ENCODE measurements around the gene MMP24.
"Not testable (repeated sequence)": the region's sequence is repeated elsewhere in the genome, so short reads cannot be mapped to it uniquely, and the experiment has no call there.

MMP24 gene

DNA sequence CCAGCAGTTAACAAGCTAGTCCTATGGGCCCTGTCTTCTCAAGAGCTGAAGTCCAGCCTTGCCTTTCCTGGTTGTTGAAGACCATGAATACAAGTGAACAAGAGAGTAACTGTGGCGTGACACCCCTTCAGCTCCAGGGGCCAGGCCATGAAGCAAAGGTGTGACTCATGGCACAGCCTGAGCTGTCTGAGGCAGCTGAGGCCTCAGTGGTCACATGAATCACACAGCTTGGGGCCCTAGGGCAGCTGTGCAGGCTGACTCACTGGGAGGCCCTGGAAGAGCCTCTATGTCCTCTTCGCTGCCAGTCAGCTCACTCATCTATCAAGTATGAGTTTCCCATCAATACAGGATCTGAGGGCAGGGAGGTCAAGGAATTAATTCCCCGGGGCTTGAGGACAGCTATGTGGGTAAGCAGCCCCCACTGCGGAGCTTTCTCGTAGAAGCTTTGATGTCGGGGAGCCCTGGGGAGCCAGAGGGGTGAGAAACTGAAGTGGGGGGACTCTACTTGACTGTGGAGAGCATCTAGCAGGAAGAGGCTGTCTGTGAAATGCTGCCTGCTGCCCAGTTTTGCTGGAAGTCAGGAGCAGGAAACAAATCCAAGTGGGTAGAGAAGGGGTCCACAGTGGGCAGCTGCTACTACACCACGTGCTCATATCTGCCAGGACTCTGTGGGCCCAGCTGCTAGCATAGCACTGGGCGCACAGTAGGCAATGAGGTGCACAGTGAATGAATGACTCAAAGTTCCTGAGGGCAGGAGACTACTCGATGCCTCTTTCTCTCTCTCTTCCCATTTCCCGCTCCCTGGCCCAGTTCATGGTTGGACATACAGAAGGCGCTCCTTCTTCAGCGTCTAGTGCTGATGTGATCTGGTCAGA lies 79.4 kb downstream of the MMP24 start:
- H3K27ac ChIP-seq (ENCODE audit: low read depth, low read length), result no peak overlapping the region
- no peak overlapping the region for H3K9ac ChIP-seq (ENCODE audit: low read length)
- no peaks in the 10 kb centered on the region for H3K9me3 ChIP-seq (ENCODE audit: control insufficient read depth, insufficient read depth, low read depth, low read length)
- peaks cover 13% of the 10 kb centered on the region; the same call in 1 of the 2 replicates for H3K36me3 ChIP-seq (ENCODE audit: control insufficient read depth, insufficient read depth, low read length)
- no peak overlapping the region for H3K4me3 ChIP-seq (ENCODE audit: low read depth, low read length)
- peaks cover 21% of the 10 kb centered on the region for H3K4me1 ChIP-seq (ENCODE audit: control insufficient read depth, insufficient read depth, low read length)
- H3K27me3 ChIP-seq (ENCODE audit: control insufficient read depth, insufficient read depth, low read length), result no peaks in the 10 kb centered on the region

DNA sequence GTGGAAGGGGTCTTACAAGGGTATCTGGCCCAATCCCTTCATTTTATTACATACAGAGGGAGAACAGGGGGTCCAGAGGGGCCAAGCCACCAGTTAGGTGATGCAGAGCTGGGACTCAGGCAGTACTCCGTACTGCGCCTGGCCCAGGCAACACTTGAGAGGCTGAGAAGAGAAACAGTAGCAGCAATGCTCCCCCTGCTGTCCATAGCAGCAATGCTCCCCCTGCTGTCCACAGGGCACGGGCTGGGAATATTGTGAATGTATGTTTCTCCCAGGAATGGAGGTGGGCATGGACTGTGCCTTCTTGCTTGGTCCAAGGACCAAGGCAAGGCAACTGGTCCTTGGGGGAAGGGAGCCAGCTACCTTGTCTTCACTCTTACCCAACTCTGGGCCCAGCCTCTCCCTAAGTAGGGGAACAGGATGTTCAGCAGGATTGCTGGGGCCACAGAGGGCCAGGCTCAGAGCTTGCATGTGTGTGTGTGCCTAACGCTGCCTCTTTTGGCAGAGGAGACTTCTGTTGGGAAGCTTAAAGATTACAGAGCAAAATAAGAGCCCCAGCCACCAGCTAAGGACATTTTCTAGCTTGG lies 80.5 kb downstream of the MMP24 start:
- H3K27me3 ChIP-seq (ENCODE audit: control insufficient read depth, insufficient read depth, low read length), result no peaks in the 10 kb centered on the region
- H3K4me1 ChIP-seq (ENCODE audit: control insufficient read depth, insufficient read depth, low read length), result peaks cover 32% of the 10 kb centered on the region
- H3K9me3 ChIP-seq (ENCODE audit: control insufficient read depth, insufficient read depth, low read depth, low read length), result no peaks in the 10 kb centered on the region
- peaks cover 13% of the 10 kb centered on the region; the same call in 1 of the 2 replicates for H3K36me3 ChIP-seq (ENCODE audit: control insufficient read depth, insufficient read depth, low read length)
- no peak overlapping the region for H3K9ac ChIP-seq (ENCODE audit: low read length)
- no peak overlapping the region for H3K4me3 ChIP-seq (ENCODE audit: low read depth, low read length)
- H3K27ac ChIP-seq (ENCODE audit: low read depth, low read length), result no peak overlapping the region

DNA sequence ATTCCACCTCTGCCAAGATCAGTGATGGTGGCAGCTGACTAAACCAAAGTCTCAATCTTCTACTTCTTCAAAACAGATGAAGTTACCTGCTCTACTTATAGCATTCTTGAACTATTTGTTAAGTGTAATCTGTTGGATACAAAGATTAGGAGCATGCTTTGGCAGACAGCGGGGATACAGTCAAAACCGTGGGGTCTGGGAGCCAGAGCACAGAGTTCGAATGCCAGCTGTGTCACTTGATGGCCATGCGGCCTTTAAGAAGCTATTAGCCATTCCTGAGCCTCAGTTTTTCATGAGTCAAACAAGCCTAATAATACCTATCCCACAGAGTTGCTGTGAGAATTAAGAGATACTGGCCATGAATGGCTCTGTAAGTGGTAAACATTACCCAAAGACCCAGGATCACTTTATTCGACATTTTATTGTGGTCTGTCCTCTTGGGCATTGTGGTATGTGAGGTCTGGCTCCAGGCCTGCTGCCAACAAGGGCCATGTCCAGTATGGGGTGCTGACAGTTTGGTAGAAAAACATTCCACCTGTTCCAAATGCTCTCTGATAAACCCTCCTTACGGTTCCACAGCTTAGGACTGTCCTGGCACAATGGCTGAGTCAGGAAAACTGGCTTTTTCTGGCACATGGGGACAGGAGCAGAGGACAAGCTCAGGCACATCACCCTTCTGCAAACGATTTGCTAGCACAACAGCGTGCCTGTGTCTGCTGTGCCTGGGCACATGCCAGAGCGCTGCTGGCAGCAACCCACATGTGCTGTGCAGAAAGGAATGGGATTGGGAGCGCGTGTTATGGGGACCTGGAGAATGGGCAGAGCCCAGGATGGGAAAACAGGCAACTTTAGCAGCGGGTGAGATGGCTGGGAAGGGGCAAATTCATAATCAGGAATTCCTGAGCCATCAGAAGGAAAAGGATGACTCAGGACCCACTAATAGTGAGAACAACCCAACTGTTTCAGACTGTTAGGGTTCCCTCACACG lies 81.5 kb downstream of the MMP24 start:
- H3K4me3 ChIP-seq (ENCODE audit: low read depth, low read length), result no peak overlapping the region
- no peaks in the 10 kb centered on the region for H3K9me3 ChIP-seq (ENCODE audit: control insufficient read depth, insufficient read depth, low read depth, low read length)
- no peak overlapping the region for H3K9ac ChIP-seq (ENCODE audit: low read length)
- peaks cover 40% of the 10 kb centered on the region for H3K4me1 ChIP-seq (ENCODE audit: control insufficient read depth, insufficient read depth, low read length)
- H3K27me3 ChIP-seq (ENCODE audit: control insufficient read depth, insufficient read depth, low read length), result no peaks in the 10 kb centered on the region
- no peak overlapping the region for H3K27ac ChIP-seq (ENCODE audit: low read depth, low read length)
- H3K36me3 ChIP-seq (ENCODE audit: control insufficient read depth, insufficient read depth, low read length), result peaks cover 12% of the 10 kb centered on the region; the same call in 1 of the 2 replicates

DNA sequence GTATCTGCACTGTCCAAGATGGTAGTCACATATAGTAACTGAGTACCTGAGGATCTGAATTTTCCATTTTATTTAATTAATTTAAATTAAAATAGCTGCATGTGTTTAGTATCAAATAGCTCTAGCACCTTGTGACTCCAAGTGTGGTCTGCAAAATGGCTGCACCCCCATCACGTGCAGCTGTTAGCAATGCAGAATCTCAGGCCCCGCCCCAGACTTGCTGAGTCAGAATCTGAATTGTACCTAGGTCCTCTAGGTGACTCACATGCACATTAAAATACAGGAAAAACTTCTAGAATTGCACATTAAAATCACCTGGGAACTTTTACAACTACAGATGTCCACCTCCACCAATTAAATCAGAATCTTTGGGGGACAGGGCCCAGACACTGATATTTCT lies 84.9 kb downstream of the MMP24 start:
- Histone ChIP-seq H3K36me3 (ENCODE audit: control insufficient read depth, insufficient read depth, low read length) (0 out of 2 replicates have a peak, but pooled peaks cover 9% of the 10 kb centered on the region), H3K27me3 (ENCODE audit: control insufficient read depth, insufficient read depth, low read length) (no peaks in the 10 kb centered on the region), H3K27ac (ENCODE audit: low read depth, low read length) (peak overlapping the region; percentile 69), H3K4me3 (ENCODE audit: low read depth, low read length) (no peak overlapping the region), H3K9me3 (ENCODE audit: control insufficient read depth, insufficient read depth, low read depth, low read length) (no peaks in the 10 kb centered on the region), H3K9ac (ENCODE audit: low read length) (no peak overlapping the region), H3K4me1 (ENCODE audit: control insufficient read depth, insufficient read depth, low read length) (peaks cover 36% of the 10 kb centered on the region)

DNA sequence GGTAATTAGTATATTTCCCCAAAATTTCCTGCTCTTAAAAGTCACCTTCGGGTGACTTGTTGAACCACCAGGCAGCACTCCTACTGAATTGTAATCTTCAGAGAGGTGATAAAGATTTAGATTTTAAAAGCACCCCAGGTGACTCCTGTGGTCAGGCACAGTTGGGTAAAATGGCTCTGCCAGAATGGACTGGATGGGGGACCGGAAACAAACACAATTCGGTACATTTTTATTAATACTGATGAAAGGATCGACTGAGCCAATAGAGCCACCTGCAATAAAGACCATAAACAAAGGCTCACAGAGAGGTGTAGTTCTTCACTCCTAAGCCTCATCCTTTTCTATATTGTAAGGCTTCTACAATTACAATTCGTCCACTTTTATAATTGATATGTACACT lies 85.3 kb downstream of the MMP24 start:
- H3K4me1 ChIP-seq (ENCODE audit: control insufficient read depth, insufficient read depth, low read length), result peaks cover 32% of the 10 kb centered on the region
- no peak overlapping the region for H3K4me3 ChIP-seq (ENCODE audit: low read depth, low read length)
- H3K27ac ChIP-seq (ENCODE audit: low read depth, low read length), result peak overlapping the region; percentile 69
- no peaks in the 10 kb centered on the region for H3K9me3 ChIP-seq (ENCODE audit: control insufficient read depth, insufficient read depth, low read depth, low read length)
- H3K27me3 ChIP-seq (ENCODE audit: control insufficient read depth, insufficient read depth, low read length), result no peaks in the 10 kb centered on the region
- H3K9ac ChIP-seq (ENCODE audit: low read length), result no peak overlapping the region
- H3K36me3 ChIP-seq (ENCODE audit: control insufficient read depth, insufficient read depth, low read length), result 0 out of 2 replicates have a peak, but pooled peaks cover 8% of the 10 kb centered on the region

DNA sequence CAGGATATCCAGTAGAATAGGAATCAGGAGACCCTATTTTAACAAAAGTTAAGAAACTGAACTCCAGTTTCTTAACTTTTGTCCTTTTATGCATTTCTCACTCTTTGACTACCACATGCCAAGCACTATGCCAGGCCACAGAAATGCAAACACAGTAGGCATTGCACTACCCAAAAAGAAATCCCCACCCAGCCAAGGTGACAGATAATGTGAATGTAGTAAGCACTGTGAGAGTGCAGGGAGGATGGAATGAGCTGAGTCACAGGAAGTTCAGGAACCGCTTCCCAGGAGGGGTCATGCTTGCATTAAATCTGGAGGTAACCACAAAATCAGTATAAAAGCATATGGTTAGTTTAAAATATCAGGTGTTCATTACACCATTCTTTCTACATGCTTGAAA lies 85.8 kb downstream of the MMP24 start:
- Histone ChIP-seq H3K4me1 (ENCODE audit: control insufficient read depth, insufficient read depth, low read length) (peaks cover 32% of the 10 kb centered on the region), H3K9ac (ENCODE audit: low read length) (no peak overlapping the region), H3K27me3 (ENCODE audit: control insufficient read depth, insufficient read depth, low read length) (no peaks in the 10 kb centered on the region), H3K4me3 (ENCODE audit: low read depth, low read length) (no peak overlapping the region), H3K27ac (ENCODE audit: low read depth, low read length) (peak overlapping the region; percentile 69), H3K36me3 (ENCODE audit: control insufficient read depth, insufficient read depth, low read length) (0 out of 2 replicates have a peak, but pooled peaks cover 8% of the 10 kb centered on the region), H3K9me3 (ENCODE audit: control insufficient read depth, insufficient read depth, low read depth, low read length) (no peaks in the 10 kb centered on the region)

DNA sequence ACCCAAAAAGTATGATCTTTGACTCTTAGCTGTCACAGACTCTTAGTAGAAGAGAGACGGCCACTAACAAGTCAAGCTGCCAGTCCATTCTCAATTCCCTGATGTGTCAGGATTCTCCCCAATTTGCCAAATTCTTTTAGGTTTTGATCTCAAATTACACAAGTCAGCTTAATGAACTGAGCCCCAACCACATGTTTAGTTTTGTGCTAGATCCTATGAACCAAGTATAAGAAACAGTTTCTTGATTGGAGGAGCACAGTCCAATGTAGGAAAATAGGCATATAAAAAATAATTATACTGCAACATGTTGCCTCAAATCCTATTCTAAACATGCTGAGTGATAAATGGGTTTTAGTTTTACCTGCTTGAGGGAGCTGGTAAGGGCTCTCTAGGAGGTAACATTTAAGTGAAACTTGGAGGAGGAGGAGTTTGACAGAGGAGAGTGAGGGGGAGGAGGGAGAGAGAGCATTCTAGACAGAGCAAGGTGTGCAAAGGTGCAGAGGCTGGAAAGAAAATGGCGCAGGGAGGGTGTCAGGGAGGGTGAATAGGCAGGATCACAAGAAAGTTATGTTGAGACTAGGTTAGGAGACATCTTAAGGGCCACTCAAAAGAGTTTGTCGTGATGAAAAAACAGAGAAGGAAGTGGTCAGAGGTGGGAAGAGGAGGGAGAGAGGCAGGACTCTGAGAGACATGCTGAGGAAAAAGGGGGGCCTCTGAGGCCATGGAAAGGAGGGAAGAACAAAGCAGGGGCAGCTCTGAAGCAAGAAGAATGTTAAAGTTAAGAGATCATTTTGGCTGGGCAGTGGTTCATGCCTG lies 88.5 kb downstream of the MMP24 start:
- Histone ChIP-seq H3K27me3 (ENCODE audit: control insufficient read depth, insufficient read depth, low read length) (no peaks in the 10 kb centered on the region), H3K9ac (ENCODE audit: low read length) (no peak overlapping the region), H3K27ac (ENCODE audit: low read depth, low read length) (no peak overlapping the region), H3K9me3 (ENCODE audit: control insufficient read depth, insufficient read depth, low read depth, low read length) (no peaks in the 10 kb centered on the region), H3K4me1 (ENCODE audit: control insufficient read depth, insufficient read depth, low read length) (peaks cover 37% of the 10 kb centered on the region), H3K36me3 (ENCODE audit: control insufficient read depth, insufficient read depth, low read length) (0 out of 2 replicates have a peak, but pooled peaks cover 4% of the 10 kb centered on the region), H3K4me3 (ENCODE audit: low read depth, low read length) (no peak overlapping the region)

DNA sequence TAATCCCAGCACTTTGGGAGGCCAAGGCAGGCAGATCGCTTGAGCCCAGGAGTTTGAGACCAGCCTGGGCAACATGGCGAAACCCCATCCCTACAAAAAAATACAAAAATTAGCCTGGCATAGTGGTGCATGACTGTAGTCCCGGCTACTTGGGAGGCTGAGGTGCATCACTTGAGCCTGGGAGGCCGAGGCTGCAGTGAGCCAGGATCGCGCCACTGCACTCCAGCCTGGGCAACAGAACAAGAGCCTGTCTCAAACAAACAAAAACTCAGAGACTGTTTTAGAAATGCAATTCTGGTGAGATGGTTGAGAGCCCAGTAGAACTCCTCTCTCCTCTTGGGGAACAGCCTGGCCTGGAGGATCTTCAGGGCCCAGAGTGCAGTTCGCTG lies 89.1 kb downstream of the MMP24 start:
- H3K4me3 ChIP-seq (ENCODE audit: low read depth, low read length); H3K27ac ChIP-seq (ENCODE audit: low read depth, low read length); H3K9ac ChIP-seq (ENCODE audit: low read length); H3K9me3 ChIP-seq (ENCODE audit: control insufficient read depth, insufficient read depth, low read depth, low read length); H3K27me3 ChIP-seq (ENCODE audit: control insufficient read depth, insufficient read depth, low read length); H3K36me3 ChIP-seq (ENCODE audit: control insufficient read depth, insufficient read depth, low read length): not testable (repeated sequence)
- peaks cover 43% of the 10 kb centered on the region for H3K4me1 ChIP-seq (ENCODE audit: control insufficient read depth, insufficient read depth, low read length)

DNA sequence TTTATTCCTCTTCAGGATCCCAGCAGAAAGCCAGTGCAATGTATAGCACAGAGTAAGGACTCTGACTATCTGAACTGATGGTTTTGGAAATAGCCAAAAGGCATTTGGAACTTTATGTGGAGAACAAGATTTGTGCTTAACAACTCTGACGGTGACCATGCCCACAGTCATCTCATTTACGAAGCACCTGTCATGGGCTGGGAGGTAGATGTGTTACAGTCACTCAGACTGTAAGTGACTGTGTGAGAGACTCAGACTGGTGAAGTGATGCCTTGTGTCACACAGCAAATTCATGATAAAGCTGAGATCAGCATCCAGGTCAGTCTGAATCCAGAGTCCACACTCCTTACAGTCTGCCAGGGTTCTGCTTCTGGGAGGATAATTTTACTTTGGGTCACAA lies 89.6 kb downstream of the MMP24 start:
- Histone ChIP-seq H3K36me3 (ENCODE audit: control insufficient read depth, insufficient read depth, low read length) (0 out of 2 replicates have a peak, but pooled peaks cover 4% of the 10 kb centered on the region), H3K4me3 (ENCODE audit: low read depth, low read length) (no peak overlapping the region), H3K27me3 (ENCODE audit: control insufficient read depth, insufficient read depth, low read length) (no peaks in the 10 kb centered on the region), H3K27ac (ENCODE audit: low read depth, low read length) (no peak overlapping the region), H3K9me3 (ENCODE audit: control insufficient read depth, insufficient read depth, low read depth, low read length) (no peaks in the 10 kb centered on the region), H3K4me1 (ENCODE audit: control insufficient read depth, insufficient read depth, low read length) (peaks cover 44% of the 10 kb centered on the region), H3K9ac (ENCODE audit: low read length) (no peak overlapping the region)
